HCT116 (cell line): Measurements from ENCODE around the gene TMEM242. TPM values are rescaled to one million over a fixed set of nuclear protein-coding genes. Genes with fewer than 3 reads are reported as not detected.

ENCODE experiments used
- ATAC-seq: fragments of 200-7000 bp; cut with Tn5 transposase; 2 replicates; pipeline ENCODE4 v1.9.1; 2020; ENCODE audit warnings: mild to moderate bottlenecking, moderate library complexity
- BruUV-seq: library from RNA; stranded (reverse); fragments of 400-500 nt; replicated peaks from 2 replicates; lab custom pipeline; 2021; lab: Mats Ljungman, UMichigan
- CTCF ChIA-PET: fragments of 300-600 bp; sonication (Branson Sonifier 250); formaldehyde crosslinking; loops from one replicate; lab custom pipeline; 2021; ENCODE audit warnings: antibody characterized with exemption; lab: Charles Lee
- POLR2A ChIA-PET: fragments of 300-600, 350-600 bp; sonication (Branson Sonifier 250); formaldehyde crosslinking; loops from one replicate; lab custom pipeline; 2021; ENCODE audit warnings: antibody characterized with exemption; lab: Charles Lee
- RAD21 ChIA-PET, 2 experiments: fragments of 300-600 bp; sonication (Branson Sonifier 250); formaldehyde crosslinking; loops; one replicate each; lab custom pipeline; 2023; ENCODE audit warnings: low total read pairs in 2 of 2; ENCODE audit not compliant: uncharacterized antibody in 2 of 2, unreplicated experiment in 2 of 2, low non-redundant PET in 1 of 2; lab: Charles Lee
- DNase-seq: peaks from one replicate; pipeline ENCODE4 v3.0.0-alpha.2; 2010; ENCODE audit warnings: low read depth, low spot score
- H2AFZ ChIP-seq: fragments of 200-600 bp; shearing (Covaris generic), sonication (generic); 2 replicates; pipeline ENCODE4 v1.6.1; 2017; ENCODE audit warnings: low read depth, mixed run types, mixed read lengths, antibody characterized with exemption, low read length; ENCODE audit not compliant: poor library complexity, severe bottlenecking
- H3K27ac ChIP-seq: 2 replicates; pipeline ENCODE4 v1.5.1; 2012; ENCODE audit warnings: low read depth, low read length
- H3K27me3 ChIP-seq: fragments of 200-600 bp; sonication (generic); 2 replicates; pipeline ENCODE4 v1.6.1; 2016; ENCODE audit warnings: mixed run types, low read length, mixed read lengths; ENCODE audit not compliant: insufficient read depth
- H3K36me3 ChIP-seq, 2 experiments: fragments of 200-500 bp in 1 of 2; fragments of 200-600 bp in 1 of 2; sonication (Bioruptor generic) in 1 of 2; sonication (generic) in 1 of 2; 2 replicates each; pipeline versions ENCODE4 v1.5.1 to v1.6.1; 2014 to 2016; ENCODE audit warnings: low read length in 2 of 2, inconsistent platforms in 1 of 2, mixed read lengths in 1 of 2, mixed run types in 1 of 2; ENCODE audit not compliant: insufficient read depth in 2 of 2, control insufficient read depth in 1 of 2
- H3K4me1 ChIP-seq, 2 experiments: fragments of 200-600 bp in 1 of 2; sonication (generic) in 1 of 2; 2 replicates each; pipeline versions ENCODE4 v1.5.1 to v1.6.1; 2012 to 2017; ENCODE audit warnings: low read length in 2 of 2, inconsistent platforms in 1 of 2, mild to moderate bottlenecking in 1 of 2, mixed read lengths in 1 of 2, mixed run types in 1 of 2, moderate library complexity in 1 of 2; ENCODE audit not compliant: insufficient read depth in 2 of 2, control insufficient read depth in 1 of 2
- H3K4me2 ChIP-seq: fragments of 200-600 bp; sonication (generic); 2 replicates; pipeline ENCODE4 v1.6.1; 2017; ENCODE audit warnings: mixed run types, low read length, mixed read lengths
- H3K4me3 ChIP-seq, 2 experiments: fragments of 200-600 bp in 1 of 2; sonication (generic) in 1 of 2; replicated peaks in 1 of 2; 2 replicates each; pipeline ENCODE4 v1.5.1; 2011 to 2016; ENCODE audit warnings: low read length in 2 of 2, control low read depth in 1 of 2, low read depth in 1 of 2, mild to moderate bottlenecking in 1 of 2, mixed read lengths in 1 of 2, mixed run types in 1 of 2
- H3K79me2 ChIP-seq: fragments of 200-600 bp; sonication (generic); 2 replicates; pipeline ENCODE4 v1.6.1; 2017; ENCODE audit warnings: mild to moderate bottlenecking, mixed run types, low read length, moderate library complexity, mixed read lengths; ENCODE audit not compliant: insufficient read depth
- H3K9ac ChIP-seq: fragments of 200-600 bp; sonication (generic); 2 replicates; pipeline ENCODE4 v1.6.1; 2016; ENCODE audit warnings: low read length, mixed read lengths
- H3K9me2 ChIP-seq: fragments of 200-600 bp; sonication (generic), shearing (Covaris generic); 2 replicates; pipeline ENCODE4 v1.6.1; 2017; ENCODE audit warnings: mixed run types, mild to moderate bottlenecking, moderate library complexity; ENCODE audit not compliant: insufficient read depth
- H3K9me3 ChIP-seq, 2 experiments: fragments of 200-500 bp in 1 of 2; fragments of 200-600 bp in 1 of 2; sonication (Bioruptor generic) in 1 of 2; sonication (generic) in 1 of 2; 2 replicates each; pipeline ENCODE4 v1.6.1; 2014 to 2017; ENCODE audit warnings: low read length in 2 of 2, mixed read lengths in 2 of 2, inconsistent platforms in 1 of 2, low read depth in 1 of 2, mild to moderate bottlenecking in 1 of 2, mixed run types in 1 of 2, moderate library complexity in 1 of 2; ENCODE audit not compliant: control insufficient read depth in 1 of 2, insufficient read depth in 1 of 2
- H4K20me1 ChIP-seq: fragments of 200-600 bp; sonication (generic), shearing (Covaris generic); 2 replicates; pipeline ENCODE4 v1.6.1; 2017; ENCODE audit warnings: mixed run types, mild to moderate bottlenecking, moderate library complexity; ENCODE audit not compliant: insufficient read depth
- CBX3 ChIP-seq: IDR thresholded peaks from 2 replicates; pipeline ENCODE4 v1.6.1; 2012; ENCODE audit warnings: low read depth
- CTCF ChIP-seq, 3 experiments: fragments of 200-600 bp in 1 of 3; sonication (generic) in 1 of 3; IDR thresholded peaks in 2 of 3; conservative IDR thresholded peaks in 1 of 3; 2 replicates each; pipeline ENCODE4 v1.5.1; 2012 to 2017; ENCODE audit warnings: low read depth in 2 of 3, low read length in 2 of 3, antibody characterized with exemption in 1 of 3, borderline replicate concordance in 1 of 3, control low read depth in 1 of 3, mild to moderate bottlenecking in 1 of 3, mixed read lengths in 1 of 3, mixed run types in 1 of 3, moderate library complexity in 1 of 3; ENCODE audit not compliant: insufficient read depth in 1 of 3
- ELF1 ChIP-seq: IDR thresholded peaks from 2 replicates; pipeline ENCODE4 v1.6.1; 2012; ENCODE audit warnings: low read depth, borderline replicate concordance
- EZH2 ChIP-seq: fragments of 200-600 bp; sonication (generic); IDR thresholded peaks from 2 replicates; pipeline ENCODE4 v1.6.1; 2017; ENCODE audit warnings: antibody characterized with exemption, mixed run types
- EZH2phosphoT487 ChIP-seq: fragments of 200-600 bp; IDR thresholded peaks from 2 replicates; pipeline ENCODE4 v1.6.1; 2018; ENCODE audit warnings: antibody characterized with exemption, borderline replicate concordance
- FOSL1 ChIP-seq: IDR thresholded peaks from 2 replicates; pipeline ENCODE4 v1.6.1; 2012; ENCODE audit warnings: low read depth
- JUND ChIP-seq: IDR thresholded peaks from 2 replicates; pipeline ENCODE4 v1.6.1; 2012
- REST ChIP-seq: IDR thresholded peaks from 2 replicates; pipeline ENCODE4 v1.6.1; 2012; ENCODE audit warnings: low read depth
- SRF ChIP-seq: IDR thresholded peaks from 2 replicates; pipeline ENCODE4 v1.6.1; 2012; ENCODE audit warnings: low read depth
- YY1 ChIP-seq: IDR thresholded peaks from 2 replicates; pipeline ENCODE4 v1.6.1; 2011; ENCODE audit warnings: low read length, low read depth, moderate library complexity, mild to moderate bottlenecking; ENCODE audit not compliant: insufficient replicate concordance; ENCODE audit errors: extremely low read depth
- ZBTB33 ChIP-seq: IDR thresholded peaks from 2 replicates; pipeline ENCODE4 v1.6.1; 2011; ENCODE audit warnings: mild to moderate bottlenecking, low read length, moderate library complexity; ENCODE audit not compliant: insufficient replicate concordance; ENCODE audit errors: extremely low read depth
- ZFX ChIP-seq: fragments of 450-650 bp; IDR thresholded peaks from 2 replicates; pipeline ENCODE4 v1.6.1; 2017
- ZNF274 ChIP-seq: fragments of 200-500 bp; sonication (Bioruptor generic); IDR thresholded peaks from 2 replicates; pipeline ENCODE4 v1.6.1; 2014; ENCODE audit warnings: mild to moderate bottlenecking, low read depth, low read length, inconsistent platforms
- intact Hi-C: fragments of 100-400 bp; cut with micrococcal nuclease; formaldehyde crosslinking; loops from 2 replicates; pipeline ENCODE4 v1.10.0; 2022
- total RNA-seq: library from RNA; stranded (reverse); gene quantifications from one replicate; pipeline ENCODE4 v1.2.1, GENCODE V29; 2021; ENCODE audit not compliant: unreplicated experiment

The TMEM242 gene
- total RNA-seq, 1 experiment from 2014 or later = 11.6 TPM

GRCh38 chr6:157323255-157323965 is at the start of gene TMEM242 (continued):
- TF ChIP-seq CTCF (IDR thresholded peaks at IDR 0.05 in 2 of 3, conservative IDR thresholded peaks at IDR 0.05 in 1 of 3; ENCODE audit: borderline replicate concordance in 1 of 3, insufficient read depth in 1 of 3, low read depth in 2 of 3, low read length in 2 of 3) (no peak), JUND (no peak; the same call in 1 of the 2 replicates), ELF1 (no peak; the same call in 1 of the 2 replicates), SRF (peak; percentile 47; the same call in 1 of the 2 replicates), EZH2 (no peak)

DNA sequence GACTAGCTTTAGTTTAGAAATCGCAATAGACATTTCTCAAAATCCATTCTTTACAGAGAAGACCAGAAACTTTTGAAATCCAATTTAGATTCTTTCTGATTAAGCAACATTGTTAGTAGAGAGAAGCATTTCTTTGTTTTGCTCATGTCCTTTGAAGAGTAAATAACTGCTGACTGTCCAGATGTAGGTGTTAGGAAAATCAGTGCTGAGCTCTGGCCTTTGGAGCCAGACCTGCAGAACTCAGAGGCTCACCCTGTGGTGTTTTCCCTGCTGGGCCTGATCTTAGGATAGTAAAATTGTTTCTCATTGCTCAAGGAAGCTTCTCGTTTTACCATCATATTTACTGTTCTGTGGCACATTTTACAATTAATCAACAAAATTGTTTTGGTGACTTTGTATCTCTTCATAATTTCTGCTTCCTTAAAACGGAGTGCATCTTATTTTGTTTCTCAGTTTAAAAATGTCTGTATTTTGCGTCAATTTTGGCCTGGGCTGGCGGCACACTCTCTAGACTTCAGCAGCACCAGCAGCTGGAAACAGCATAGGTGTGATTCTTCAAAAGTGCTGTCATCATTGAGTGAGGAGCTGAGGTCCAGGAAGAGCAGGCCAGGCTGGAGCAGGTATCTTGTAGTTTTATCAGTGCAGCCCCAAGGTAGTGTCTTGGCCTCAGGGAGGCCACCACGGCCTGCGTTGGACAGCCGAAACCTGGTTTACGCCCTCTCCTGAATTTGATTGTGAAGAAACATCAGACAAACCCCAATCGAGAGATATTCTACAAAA is 49.4 kb upstream of the TMEM242 start:
- H3K9me2 ChIP-seq = no peaks in the 10 kb centered on the region
- no peak overlapping the region for H3K27ac ChIP-seq
- H3K4me3 ChIP-seq = no peak overlapping the region
- H4K20me1 ChIP-seq = no peaks in the 10 kb centered on the region
- no peaks in the 10 kb centered on the region for H3K9me3 ChIP-seq
- no peaks in the 10 kb centered on the region for H3K27me3 ChIP-seq
- no peak overlapping the region for H2AFZ ChIP-seq
- H3K4me2 ChIP-seq = no peak overlapping the region
- CTCF ChIA-PET = no interaction called here
- TF ChIP-seq EZH2 (no peak), ZFX (no peak), ELF1 (no peak), YY1 (no peak), EZH2phosphoT487 (no peak), ZNF274 (no peak), FOSL1 (no peak), REST (no peak), ZBTB33 (no peak), SRF (no peak), CBX3 (no peak)
- RAD21 ChIA-PET = no interaction called here
- no peak overlapping the region for H3K9ac ChIP-seq
- no peak for DNase-seq
- peaks cover 0 to 5% of the 10 kb centered on the region in 2 experiments; a peak in 1 of 4 replicates for H3K4me1 ChIP-seq
- intact Hi-C loops = no loop called here
- no peak for ATAC-seq
- POLR2A ChIA-PET = no interaction called here
- no peaks in the 10 kb centered on the region for H3K79me2 ChIP-seq
- no peaks in the 10 kb centered on the region for H3K36me3 ChIP-seq
- no TSS peak for BruUV-seq
